Fibroblast of the aortic adventitia (primary cell): ENCODE measurements around the gene ZNF593OS. TPM values are rescaled to one million over a fixed set of nuclear protein-coding genes. Genes with fewer than 3 reads are reported as not detected.

Experiments used
- DNase-seq: peaks from one replicate; pipeline ENCODE4 v3.0.0-alpha.2; 2010; ENCODE audit warnings: low read depth
- H3K4me3 ChIP-seq: 2 replicates; pipeline ENCODE4 v1.5.1; 2011; ENCODE audit warnings: low read depth, mild to moderate bottlenecking, control low read depth, low read length, moderate library complexity
- total RNA-seq: library from RNA; depleted of rRNA; stranded (reverse); fragments of >200 nt; gene quantifications from 2 replicates; pipeline ENCODE4 v1.2.3, GENCODE V29; 2012; ENCODE audit warnings: low replicate concordance
- TF ChIP-seq, protein P1 (sequence below): IDR thresholded peaks from 2 replicates; pipeline ENCODE4 v1.5.1; 2011; ENCODE audit warnings: mild to moderate bottlenecking, low read length, control low read depth, inconsistent platforms; ENCODE audit not compliant: insufficient read depth

Gene ZNF593OS
- total RNA-seq, 1 donor, result not detected

DNA sequence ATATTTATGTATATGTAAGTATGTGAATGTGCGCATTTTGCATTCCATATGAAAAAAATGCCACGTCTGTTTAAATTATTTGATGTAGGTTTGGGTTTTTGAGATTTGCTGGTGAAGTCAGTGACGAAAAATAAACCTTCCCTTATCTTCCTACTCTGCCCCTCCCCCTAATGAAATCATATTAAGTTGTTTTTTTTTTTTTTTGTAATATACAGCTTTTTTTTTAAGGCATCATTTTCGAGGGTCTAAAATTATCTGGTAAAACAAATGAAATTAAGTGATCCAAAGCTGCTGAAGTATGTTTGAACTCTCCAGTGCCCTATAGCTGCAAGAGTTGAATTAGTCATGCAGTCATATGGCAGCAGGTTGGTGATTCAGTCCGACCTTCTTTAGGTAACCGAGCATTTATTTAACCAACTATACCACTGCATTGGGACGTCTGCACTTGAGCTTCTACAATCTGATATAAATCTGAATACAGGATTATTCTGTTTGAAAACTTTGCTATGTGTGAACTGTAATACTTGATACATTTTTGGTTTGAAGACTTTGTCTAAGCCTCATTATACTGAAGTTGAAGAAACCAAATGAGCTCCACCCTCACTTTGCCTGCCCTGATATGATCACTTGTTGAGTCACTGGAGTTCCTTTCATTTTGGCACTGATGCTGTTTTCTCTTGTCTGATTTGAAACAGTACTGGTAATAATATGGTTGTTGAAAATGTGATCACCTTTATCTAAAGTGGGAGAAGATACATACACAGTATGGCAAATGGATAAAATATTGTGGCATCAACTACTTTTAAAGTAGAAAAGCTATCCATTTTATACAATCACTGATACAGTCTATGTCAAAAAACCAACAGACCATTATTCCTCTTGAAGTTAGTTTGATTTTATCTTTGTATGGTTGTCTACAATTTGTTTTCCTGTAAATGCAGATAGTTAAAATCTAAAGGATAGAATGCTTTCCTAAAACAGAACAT, 48.4 kb downstream of the ZNF593OS start:
- no peak overlapping the region for H3K4me3 ChIP-seq
- TF ChIP-seq, protein P1, sequence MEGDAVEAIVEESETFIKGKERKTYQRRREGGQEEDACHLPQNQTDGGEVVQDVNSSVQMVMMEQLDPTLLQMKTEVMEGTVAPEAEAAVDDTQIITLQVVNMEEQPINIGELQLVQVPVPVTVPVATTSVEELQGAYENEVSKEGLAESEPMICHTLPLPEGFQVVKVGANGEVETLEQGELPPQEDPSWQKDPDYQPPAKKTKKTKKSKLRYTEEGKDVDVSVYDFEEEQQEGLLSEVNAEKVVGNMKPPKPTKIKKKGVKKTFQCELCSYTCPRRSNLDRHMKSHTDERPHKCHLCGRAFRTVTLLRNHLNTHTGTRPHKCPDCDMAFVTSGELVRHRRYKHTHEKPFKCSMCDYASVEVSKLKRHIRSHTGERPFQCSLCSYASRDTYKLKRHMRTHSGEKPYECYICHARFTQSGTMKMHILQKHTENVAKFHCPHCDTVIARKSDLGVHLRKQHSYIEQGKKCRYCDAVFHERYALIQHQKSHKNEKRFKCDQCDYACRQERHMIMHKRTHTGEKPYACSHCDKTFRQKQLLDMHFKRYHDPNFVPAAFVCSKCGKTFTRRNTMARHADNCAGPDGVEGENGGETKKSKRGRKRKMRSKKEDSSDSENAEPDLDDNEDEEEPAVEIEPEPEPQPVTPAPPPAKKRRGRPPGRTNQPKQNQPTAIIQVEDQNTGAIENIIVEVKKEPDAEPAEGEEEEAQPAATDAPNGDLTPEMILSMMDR, result no peak
- peak; percentile 53 for DNase-seq

DNA sequence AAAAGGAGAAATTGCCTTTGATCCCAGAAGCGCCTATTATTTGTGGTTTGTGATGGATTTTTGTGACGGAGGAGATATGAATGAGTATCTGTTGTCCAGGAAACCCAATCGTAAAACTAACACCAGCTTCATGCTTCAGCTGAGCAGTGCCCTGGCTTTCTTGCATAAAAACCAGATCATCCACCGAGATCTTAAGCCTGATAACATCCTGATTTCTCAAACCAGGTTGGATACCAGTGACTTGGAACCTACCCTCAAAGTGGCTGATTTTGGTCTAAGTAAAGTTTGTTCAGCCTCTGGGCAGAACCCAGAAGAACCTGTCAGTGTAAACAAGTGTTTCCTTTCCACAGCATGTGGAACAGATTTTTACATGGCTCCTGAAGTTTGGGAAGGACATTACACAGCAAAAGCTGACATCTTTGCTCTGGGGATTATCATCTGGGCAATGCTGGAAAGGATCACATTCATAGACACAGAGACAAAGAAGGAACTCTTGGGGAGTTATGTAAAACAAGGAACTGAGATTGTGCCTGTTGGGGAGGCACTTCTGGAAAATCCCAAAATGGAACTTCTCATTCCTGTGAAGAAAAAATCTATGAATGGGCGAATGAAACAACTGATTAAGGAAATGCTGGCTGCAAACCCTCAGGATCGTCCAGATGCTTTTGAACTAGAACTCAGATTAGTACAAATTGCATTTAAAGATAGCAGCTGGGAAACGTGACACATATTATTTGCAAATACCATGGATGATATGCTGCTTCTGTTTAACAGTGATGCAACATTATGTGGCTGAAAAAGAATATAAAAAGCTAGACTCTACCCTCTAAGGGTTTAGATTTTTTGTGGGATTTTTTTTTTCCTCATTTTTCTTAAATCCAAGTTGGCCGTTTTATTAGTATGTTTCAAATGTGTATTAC, 49.5 kb downstream of the ZNF593OS start:
- H3K4me3 ChIP-seq, result no peak overlapping the region
- DNase-seq, result no peak
- TF ChIP-seq, protein P1, result no peak

DNA sequence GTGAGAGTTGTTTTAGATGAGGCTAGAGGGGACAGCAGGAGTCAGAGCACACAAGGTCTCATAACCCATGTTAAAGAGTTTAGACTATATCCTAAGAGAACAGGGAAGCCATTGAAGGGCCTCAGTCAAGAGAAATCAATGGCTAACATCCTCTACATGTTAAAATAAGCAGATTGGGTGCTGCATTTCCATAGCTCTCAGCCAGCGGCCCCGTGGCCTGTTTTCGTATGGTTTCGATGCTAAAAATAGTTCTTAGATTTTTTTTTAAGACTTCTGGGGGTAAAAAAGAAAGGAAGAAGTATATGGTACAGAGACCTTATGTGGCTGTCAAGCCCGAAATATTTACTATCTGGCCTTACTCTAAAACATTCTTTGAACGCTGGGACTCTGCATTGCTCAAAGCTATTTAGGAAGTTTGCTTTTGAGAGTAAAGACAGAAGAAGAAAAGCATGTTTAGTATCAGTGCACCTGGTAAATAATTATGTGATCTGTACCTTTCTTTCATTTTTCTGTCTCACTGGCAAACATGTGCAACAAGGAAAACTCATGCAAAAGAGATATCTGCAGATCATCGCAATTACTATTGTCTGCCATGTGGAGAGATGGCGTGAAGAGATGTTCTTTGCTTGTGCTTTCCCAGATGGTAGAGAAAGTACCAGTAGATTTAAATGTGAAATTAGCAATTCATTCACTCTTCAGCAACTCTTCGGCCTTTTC, 51.6 kb downstream of the ZNF593OS start:
- no peak for DNase-seq
- H3K4me3 ChIP-seq, result no peak overlapping the region
- TF ChIP-seq, protein P1, result no peak

Other genes starting within 250 kb of the ZNF593OS start
- 8.7 and 9.8 TPM in 2 replicates for gene PAFAH2, start 173.8 kb downstream of the ZNF593OS start, total RNA-seq
- 0.18 and 0.74 TPM in 2 replicates for gene EXTL1, start 150.1 kb downstream of the ZNF593OS start, total RNA-seq
- gene SLC30A2, start 125.7 kb downstream of the ZNF593OS start, total RNA-seq, result not detected in 2 replicates
- gene TRIM63, start 104.2 kb downstream of the ZNF593OS start, total RNA-seq, result 0.09 and 1.5 TPM in 2 replicates
- 5.5 and 10.1 TPM in 2 replicates for gene PDIK1L, start 60.0 kb downstream of the ZNF593OS start, total RNA-seq
- not detected in 2 replicates for gene FAM110D, start 12.8 kb downstream of the ZNF593OS start, total RNA-seq
- gene C1orf232, start 2.9 kb downstream of the ZNF593OS start, total RNA-seq, result not detected in 2 replicates
- gene ZNF593, start 1.9 kb downstream of the ZNF593OS start, total RNA-seq, result 19.4 and 42.4 TPM in 2 replicates
- gene CNKSR1, start 5.7 kb upstream of the ZNF593OS start, total RNA-seq, result 0.27 TPM in 1 of 2 replicates, not detected in the other
- gene CATSPER4, start 18.8 kb upstream of the ZNF593OS start, total RNA-seq, result not detected in 2 replicates
- gene CEP85, start 62.4 kb upstream of the ZNF593OS start, total RNA-seq, result 5.6 and 12.9 TPM in 2 replicates
- gene SH3BGRL3, start 108.3 kb upstream of the ZNF593OS start, total RNA-seq, result 18.1 and 114 TPM in 2 replicates
- 5.2 and 8.9 TPM in 2 replicates for gene UBXN11, start 134.8 kb upstream of the ZNF593OS start, total RNA-seq
- gene CD52, start 146.1 kb upstream of the ZNF593OS start, total RNA-seq, result not detected in 2 replicates
- not detected in 2 replicates for gene CRYBG2, start 182.3 kb upstream of the ZNF593OS start, total RNA-seq
- gene ZNF683, start 200.9 kb upstream of the ZNF593OS start, total RNA-seq, result not detected in 2 replicates
- not detected in 2 replicates for gene LIN28A, start 239.0 kb upstream of the ZNF593OS start, total RNA-seq